Adrenal gland (tissue), 12 donors: Measurements from ENCODE around the gene NXT2. TPM values are rescaled to one million over a fixed set of nuclear protein-coding genes. Genes with fewer than 3 reads are reported as not detected.
A peak's percentile ranks its signal among the peaks of the same experiment; 100 is the strongest.
"Not testable (repeated sequence)": the region's sequence is repeated elsewhere in the genome, so short reads cannot be mapped to it uniquely, and the experiment has no call there.

ENCODE experiments used
- DNase-seq, 7 donors: peaks; one replicate each; pipeline ENCODE4 v3.0.0-alpha.2; 2019 to 2020
- H3K27ac ChIP-seq, 5 donors: fragments of 200-600 bp; sonication (generic) in 4 of 5; 1 replicate in 3 of 5; 2 replicates in 2 of 5; pipeline versions ENCODE4 v1.5.1 to v1.8.0; 2016 to 2020; ENCODE audit warnings: mild to moderate bottlenecking in 1 of 5
- H3K27me3 ChIP-seq: fragments of 200-600 bp; 2 replicates; pipeline ENCODE4 v1.8.0; 2021
- H3K36me3 ChIP-seq, 2 donors: fragments of 200-600 bp; replicated peaks in 1 of 2; 1 replicate in 1 of 2; 2 replicates in 1 of 2; pipeline versions ENCODE4 v1.5.1 to v1.8.0; 2018 to 2022
- H3K4me1 ChIP-seq, 2 donors: fragments of 200-600 bp; replicated peaks in 1 of 2; 1 replicate in 1 of 2; 2 replicates in 1 of 2; pipeline versions ENCODE4 v1.5.1 to v1.8.0; 2018 to 2021
- H3K4me3 ChIP-seq, 4 donors: fragments of 200-600 bp; sonication (generic) in 3 of 4; one replicate each; pipeline ENCODE4 v1.5.1; 2016 to 2018
- H3K9me3 ChIP-seq, 3 donors: fragments of 200-600 bp; sonication (generic) in 1 of 3; replicated peaks in 1 of 3; 1 replicate in 2 of 3; 2 replicates in 1 of 3; pipeline versions ENCODE4 v1.5.1 to v1.8.0; 2016 to 2021
- CTCF ChIP-seq, 6 experiments: fragments of 450-650 bp in 4 of 6; fragments of 200-600 bp in 2 of 6; sonication (generic) in 1 of 6; IDR thresholded peaks; 1 replicate in 5 of 6; 2 replicates in 1 of 6; pipeline versions ENCODE4 v1.5.1 to v1.8.0; 2016 to 2021; ENCODE audit warnings: antibody characterized with exemption in 6 of 6, mild to moderate bottlenecking in 2 of 6, moderate library complexity in 1 of 6
- POLR2A ChIP-seq, 2 donors: fragments of 450-650 bp; IDR thresholded peaks; one replicate each; pipeline ENCODE4 v1.6.1; 2017; ENCODE audit warnings: antibody characterized with exemption in 2 of 2, mild to moderate bottlenecking in 2 of 2, moderate library complexity in 1 of 2
- WGBS, 4 donors: extraction: QIAGEN DNeasy Blood & Tissue Kit in 2 of 4; methylation state at CpG; one replicate each; pipeline versions ENCODE4 v1.1.5 to v1.1.7; 2013 to 2017; 5-methylcytosine and 5-hydroxymethylcytosine counted together
- intact Hi-C, 2 donors: fragments of 100-400 bp; cut with DNase I; formaldehyde crosslinking; loops; one replicate each; pipeline versions ENCODE4 v1.14.1 to v1.15.0; 2022 to 2023
- polyA plus RNA-seq, 3 donors: library from polyadenylated mRNA; stranded (reverse); fragments of 200-250 nt in 2 of 3; fragments of 350-450 nt in 1 of 3; fragmentation: Illumina TruSeq in 1 of 3; extraction: RNeasy Lipid Tissue Mini Kit (QIAGEN cat#74804) in 1 of 3; gene quantifications; one replicate each; pipeline ENCODE4 v1.2.3, GENCODE V29; 2013 to 2014
- total RNA-seq, 9 donors: library from RNA; depleted of rRNA in 4 of 9; stranded (reverse); fragments of >200 nt in 4 of 9; fragments of 120-200 nt in 1 of 9; fragmentation: NEBNext Ultra II Directional in 1 of 9; extraction: Animal tissue kit (Norgen Biotek cat#: 25700) in 1 of 9; gene quantifications; one replicate each; pipeline versions ENCODE4 v1.1.0 to v1.2.4, GENCODE V29; 2013 to 2023
- donor health status: healthy with polysubstance abuse.
- donor health status: Bipolar disorder and iron deficiency.
- donor health status: DM: yes; HTN: yes; CAD: no.
- donor health status: DM: no; HTN: no; CAD: no.
- donor health status: DM: no; HTN: no; CAD: no.
- donor health status: DM: yes; HTN: yes; CAD: no.

Gene NXT2
- total and polyA plus RNA-seq, 12 donors = 2.3 to 13.0 (median 9.4) TPM

- Histone ChIP-seq H3K27ac (no peak overlapping the region), H3K9me3 (no peaks in the 10 kb centered on the region), H3K27me3 (peaks cover 10% of the 10 kb centered on the region), H3K4me1 (no peaks in the 10 kb centered on the region), H3K4me3 (no peak overlapping the region), H3K36me3 (no peaks in the 10 kb centered on the region)
- DNase-seq = no peak
- TF ChIP-seq CTCF (IDR thresholded peaks at IDR 0.05) = no peak
- TF ChIP-seq POLR2A (IDR thresholded peaks at IDR 0.05) = no peak
- intact Hi-C loops = no loop called here
- WGBS, 4 donors = 77 to 84% (median 82%) methylated on average over 8 of the region's 8 CpGs
Observed at GRCh38 chrX:109535578-109535977, 1.1 kb upstream of the NXT2 start.

DNA sequence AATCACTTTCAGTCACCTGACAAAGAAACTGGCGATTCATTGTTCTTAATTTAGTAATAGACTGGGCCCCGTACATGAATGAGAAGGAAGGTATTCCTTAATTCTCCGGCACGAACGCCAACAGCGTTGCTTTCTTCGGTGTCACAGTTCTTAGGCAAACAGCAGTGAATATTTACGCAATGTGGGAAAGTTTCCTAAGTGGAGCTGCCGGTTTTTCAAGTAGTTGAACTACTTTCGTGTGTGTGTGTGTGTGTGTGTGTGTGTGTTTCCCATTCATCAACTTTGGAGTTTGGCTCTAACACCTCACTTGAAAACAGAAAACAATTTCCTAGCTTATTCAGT, 651 bp downstream of the NXT2 start:
- intact Hi-C loops = no loop called here
- 0 to 37% (median 15%) methylated on average over 7 to 10 of the region's 10 CpGs for WGBS, 4 donors

DNA sequence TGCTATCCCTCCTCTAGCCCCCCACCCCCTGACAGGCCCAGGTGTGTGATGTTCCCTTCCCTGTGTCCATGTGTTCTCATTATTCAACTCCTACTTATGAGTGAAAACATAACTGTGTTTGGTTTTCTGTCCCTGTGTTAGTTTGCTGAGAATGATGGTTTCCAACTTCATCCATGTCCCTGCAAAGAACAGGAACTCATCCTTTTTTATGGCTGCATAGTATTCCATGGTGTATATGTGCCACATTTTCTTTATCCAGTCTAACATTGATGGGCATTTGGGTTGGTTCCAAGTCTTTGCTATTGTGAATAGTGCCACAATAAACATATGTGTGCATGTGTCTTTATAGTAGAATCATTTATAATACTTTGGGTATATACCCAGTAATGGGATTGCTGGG, 2.4 kb downstream of the NXT2 start:
- H3K36me3 ChIP-seq, H3K4me3 ChIP-seq, DNase-seq, H3K9me3 ChIP-seq, intact Hi-C loops, H3K27ac ChIP-seq, H3K4me1 ChIP-seq, H3K27me3 ChIP-seq: not testable (repeated sequence)

More for the DNA sequence above, 651 bp downstream of the NXT2 start:
- Histone ChIP-seq H3K9me3 (no peaks in the 10 kb centered on the region), H3K4me1 (no peaks in the 10 kb centered on the region), H3K36me3 (no peaks in the 10 kb centered on the region), H3K27me3 (no peaks in the 10 kb centered on the region), H3K4me3 (peak overlapping the region in 2 of 4 donors; percentile 38 to 67), H3K27ac (peak overlapping the region; percentile 59 to 99 (median 93))
- no peak for TF ChIP-seq POLR2A (IDR thresholded peaks at IDR 0.05)
- peak in 3 of 7 donors; percentile 39 to 54 (median 48) for DNase-seq

DNA sequence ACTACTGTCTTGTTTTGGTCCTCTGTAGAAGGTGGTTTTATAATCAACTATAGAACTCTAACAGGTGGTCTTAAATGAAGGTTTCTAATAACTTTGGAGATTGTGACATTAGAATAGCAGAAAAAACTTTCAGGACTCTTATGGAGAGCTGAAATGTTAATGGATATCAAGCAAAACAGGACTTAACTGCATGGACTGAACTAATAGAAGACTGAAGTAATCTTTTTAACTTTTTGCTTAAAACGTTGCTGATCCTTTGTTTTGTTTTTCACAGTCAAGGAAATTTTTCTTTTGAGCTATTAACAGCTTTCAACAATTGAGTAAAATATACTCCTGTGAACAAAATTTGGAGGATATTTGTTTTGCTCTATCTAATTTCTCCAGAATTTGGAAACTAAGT, 17.2 kb downstream of the NXT2 start:
- no peak for DNase-seq
- 20 to 38% (median 29%) methylated on average over 1 of the region's 1 CpG for WGBS, 4 donors
- TF ChIP-seq POLR2A (IDR thresholded peaks at IDR 0.05) = no peak
- TF ChIP-seq CTCF (IDR thresholded peaks at IDR 0.05) = no peak

DNA sequence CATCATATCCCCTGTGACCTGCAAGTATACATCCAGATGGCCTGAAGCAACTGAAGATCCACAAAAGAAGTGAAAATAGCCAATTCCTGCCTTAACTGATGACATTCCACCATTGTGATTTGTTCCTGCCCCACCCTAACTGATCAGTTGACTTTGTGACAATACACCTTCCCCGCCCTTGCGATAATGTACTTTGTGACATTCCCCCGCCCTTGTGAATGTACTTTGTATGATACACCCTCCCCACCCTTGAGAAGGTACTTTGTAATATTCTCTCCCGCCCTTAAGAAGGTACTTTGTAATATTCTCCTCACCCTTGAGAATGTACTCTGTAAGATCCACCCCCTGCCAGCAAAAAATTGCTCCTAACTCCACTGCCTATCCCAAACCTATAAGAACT, 39.4 kb downstream of the NXT2 start:
- H3K4me1 ChIP-seq, H3K36me3 ChIP-seq, H3K27ac ChIP-seq, DNase-seq, H3K9me3 ChIP-seq, H3K4me3 ChIP-seq, intact Hi-C loops: not testable (repeated sequence)
- 68 to 94% (median 75%) methylated on average over 4 of the region's 4 CpGs for WGBS, 4 donors
- H3K27me3 ChIP-seq = peaks cover 19% of the 10 kb centered on the region

More for the DNA sequence above, 17.2 kb downstream of the NXT2 start:
- intact Hi-C loops = no loop called here
- Histone ChIP-seq H3K27me3 (peaks cover 19% of the 10 kb centered on the region), H3K4me1 (no peaks in the 10 kb centered on the region), H3K36me3 (no peaks in the 10 kb centered on the region), H3K9me3 (peaks cover 0 to 10% (median 0%) of the 10 kb centered on the region in 3 donors), H3K4me3 (no peak overlapping the region), H3K27ac (no peak overlapping the region)

DNA sequence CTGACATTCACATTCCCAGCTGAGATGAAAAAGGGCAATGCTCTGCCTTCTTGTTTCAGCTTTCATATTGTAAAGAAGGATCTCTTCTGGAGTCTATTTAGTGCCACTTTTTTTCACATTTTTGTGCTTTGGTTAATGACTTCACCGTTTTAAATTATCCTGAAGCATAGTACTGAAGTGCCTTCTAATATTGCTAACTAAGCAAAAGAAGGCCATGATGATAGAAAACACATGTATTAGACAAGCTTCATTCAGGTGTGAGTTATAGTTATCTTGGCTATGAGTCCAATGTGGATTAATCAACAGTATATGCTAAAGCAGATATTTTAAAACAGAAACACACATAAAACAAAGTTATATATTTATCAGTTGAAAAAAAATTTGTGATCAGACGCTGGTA, 40.4 kb downstream of the NXT2 start:
- no peak overlapping the region for H3K4me3 ChIP-seq
- intact Hi-C loops = no loop called here
- TF ChIP-seq CTCF (IDR thresholded peaks at IDR 0.05) (no peak), POLR2A (IDR thresholded peaks at IDR 0.05) (no peak)
- WGBS, 4 donors = 53 to 81% (median 69%) methylated on average over 2 of the region's 2 CpGs
- no peak overlapping the region for H3K27ac ChIP-seq
- H3K4me1 ChIP-seq = no peaks in the 10 kb centered on the region
- H3K36me3 ChIP-seq = no peaks in the 10 kb centered on the region
- H3K9me3 ChIP-seq = no peaks in the 10 kb centered on the region
- DNase-seq = no peak
- H3K27me3 ChIP-seq = peaks cover 23% of the 10 kb centered on the region
